Suppressor macrophage (primary cell): ENCODE data around the gene PGAM5.
A peak's percentile ranks its signal among the peaks of the same experiment; 100 is the strongest.

Source experiments
- DNase-seq, 4 experiments: peaks; one replicate each; pipeline ENCODE4 v3.0.0-alpha.2; 2020 to 2022

The PGAM5 gene

GRCh38 chr12:132723015-132723763 is 12.5 kb downstream of the PGAM5 start:
- peak in 3 of 4 experiments; percentile 37 to 63 (median 38) for DNase-seq

- DNase-seq: no peak
Observed at GRCh38 chr12:132723764-132724140, 13.1 kb downstream of the PGAM5 start.

GRCh38 chr12:132724506-132725241 is 14.0 kb downstream of the PGAM5 start:
- DNase-seq: no peak

GRCh38 chr12:132726386-132726785 is 15.7 kb downstream of the PGAM5 start:
- DNase-seq: no peak

- no peak for DNase-seq
Observed at GRCh38 chr12:132727091-132727794, 16.6 kb downstream of the PGAM5 start.

GRCh38 chr12:132728502-132728901 is 17.9 kb downstream of the PGAM5 start:
- DNase-seq: no peak

GRCh38 chr12:132729541-132730320 is 19.1 kb downstream of the PGAM5 start:
- no peak for DNase-seq

GRCh38 chr12:132730353-132730752 is 19.7 kb downstream of the PGAM5 start:
- DNase-seq: no peak

GRCh38 chr12:132731574-132731973 is 20.9 kb downstream of the PGAM5 start:
- DNase-seq: no peak

GRCh38 chr12:132734206-132734605 is 23.6 kb downstream of the PGAM5 start:
- no peak for DNase-seq

- no peak for DNase-seq
Observed at GRCh38 chr12:132735496-132735895, 24.9 kb downstream of the PGAM5 start.

- DNase-seq: no peak
Observed at GRCh38 chr12:132736378-132736777, 25.7 kb downstream of the PGAM5 start.

GRCh38 chr12:132736913-132737312 is 26.3 kb downstream of the PGAM5 start:
- DNase-seq: no peak

GRCh38 chr12:132739600-132740312 is 29.1 kb downstream of the PGAM5 start:
- no peak for DNase-seq

GRCh38 chr12:132740313-132740646 is 29.6 kb downstream of the PGAM5 start:
- no peak for DNase-seq

- no peak for DNase-seq
Observed at GRCh38 chr12:132740652-132741051, 30.0 kb downstream of the PGAM5 start.

- no peak for DNase-seq
Observed at GRCh38 chr12:132741620-132742019, 31.0 kb downstream of the PGAM5 start.

- no peak for DNase-seq
Observed at GRCh38 chr12:132743831-132744230, 33.2 kb downstream of the PGAM5 start.

GRCh38 chr12:132746613-132747012 is 36.0 kb downstream of the PGAM5 start:
- DNase-seq: no peak

GRCh38 chr12:132747395-132747794 is 36.8 kb downstream of the PGAM5 start:
- DNase-seq: no peak

GRCh38 chr12:132747896-132748295 is 37.3 kb downstream of the PGAM5 start:
- no peak for DNase-seq

GRCh38 chr12:132748319-132748718 is 37.7 kb downstream of the PGAM5 start:
- DNase-seq: no peak
